Measurements from ENCODE around the gene PHLPP2.

The PHLPP2 gene

GRCh38 chr16:71722801-71723536 lies 1.5 kb downstream of the PHLPP2 start:
- H3K27ac ChIP-seq (ENCODE audit: insufficient read depth, low read length, poor library complexity, severe bottlenecking): peak overlapping the region; percentile 76

DNA sequence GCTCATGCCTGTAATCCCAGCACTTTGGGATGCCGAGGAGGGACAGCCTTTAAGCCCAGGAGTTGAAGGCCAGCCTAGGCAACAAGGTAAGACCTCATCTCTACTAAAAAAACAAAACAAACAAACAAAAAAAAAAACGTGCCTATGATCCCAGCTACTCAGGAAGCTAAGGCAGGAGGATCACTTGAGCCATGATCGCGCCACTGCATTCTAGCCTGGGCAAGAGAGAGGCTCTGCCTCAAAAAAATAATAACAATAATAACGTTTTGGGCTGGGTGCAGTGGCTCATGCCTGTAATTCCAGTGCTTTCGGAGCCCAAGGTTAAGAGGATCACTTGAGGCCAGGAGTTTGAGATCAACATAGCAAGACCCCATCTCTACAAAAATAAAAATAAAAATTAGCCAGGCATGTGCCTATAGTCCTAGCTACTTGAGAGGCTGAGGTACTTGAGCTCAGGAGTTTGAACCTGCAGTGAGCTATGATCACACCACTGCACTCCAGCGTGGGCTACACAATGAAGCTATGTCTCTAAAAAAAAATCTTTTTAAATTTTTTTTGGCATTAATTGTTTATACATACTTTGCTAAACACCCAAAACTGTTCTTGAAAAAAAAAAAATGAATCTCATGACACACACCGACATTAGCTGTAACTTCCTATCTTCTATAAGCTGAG lies 3.3 kb downstream of the PHLPP2 start:
- no peaks in the 10 kb centered on the region for H3K9me3 ChIP-seq (ENCODE audit: control insufficient read depth, low read length)
- no peak overlapping the region for H3K27ac ChIP-seq (ENCODE audit: insufficient read depth, low read length, poor library complexity, severe bottlenecking)
- DNase-seq: no peak
- H3K4me1 ChIP-seq (ENCODE audit: control insufficient read depth, insufficient read depth, low read length, poor library complexity, severe bottlenecking): peaks cover 4% of the 10 kb centered on the region
- no peaks in the 10 kb centered on the region for H3K27me3 ChIP-seq (replicated peaks; ENCODE audit: control insufficient read depth, insufficient read depth, low read length, poor library complexity, severe bottlenecking)
- no peaks in the 10 kb centered on the region for H3K36me3 ChIP-seq (ENCODE audit: control insufficient read depth, insufficient read depth, low read length)
- H3K4me3 ChIP-seq (ENCODE audit: insufficient read depth, low read depth, low read length, poor library complexity, severe bottlenecking): no peak overlapping the region

More at GRCh38 chr16:71722801-71723536, 1.5 kb downstream of the PHLPP2 start:
- H3K27me3 ChIP-seq (replicated peaks; ENCODE audit: control insufficient read depth, insufficient read depth, low read length, poor library complexity, severe bottlenecking): no peaks in the 10 kb centered on the region
- peak overlapping the region; percentile 70 for H3K4me3 ChIP-seq (ENCODE audit: insufficient read depth, low read depth, low read length, poor library complexity, severe bottlenecking)
- no peaks in the 10 kb centered on the region for H3K9me3 ChIP-seq (ENCODE audit: control insufficient read depth, low read length)
- DNase-seq: peak; percentile 50 to 60 (median 53)
- H3K36me3 ChIP-seq (ENCODE audit: control insufficient read depth, insufficient read depth, low read length): no peaks in the 10 kb centered on the region
- H3K4me1 ChIP-seq (ENCODE audit: control insufficient read depth, insufficient read depth, low read length, poor library complexity, severe bottlenecking): peaks cover 4% of the 10 kb centered on the region

DNA sequence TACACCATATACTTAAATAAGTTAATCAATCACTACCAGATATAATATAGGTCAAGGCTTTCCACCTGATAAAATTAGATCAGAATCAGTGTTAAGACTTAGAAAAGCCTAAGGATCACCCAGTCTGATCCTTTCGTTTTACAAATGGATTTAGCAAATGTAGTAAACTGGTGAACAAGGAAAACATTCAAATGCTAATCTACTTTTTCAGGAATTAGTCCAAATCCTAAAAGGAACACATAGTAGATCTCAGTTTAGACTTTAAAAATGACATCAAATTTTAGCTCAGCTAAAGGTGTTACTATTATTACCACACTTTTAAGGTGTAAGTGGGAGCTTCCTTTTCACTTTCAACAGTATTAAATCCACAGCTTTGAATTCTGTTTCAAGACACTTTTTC lies 12.0 kb downstream of the PHLPP2 start:
- no peak for DNase-seq
- Histone ChIP-seq H3K4me1 (ENCODE audit: control insufficient read depth, insufficient read depth, low read length, poor library complexity, severe bottlenecking) (no peaks in the 10 kb centered on the region), H3K36me3 (ENCODE audit: control insufficient read depth, insufficient read depth, low read length) (peaks cover 6% of the 10 kb centered on the region), H3K27me3 (replicated peaks; ENCODE audit: control insufficient read depth, insufficient read depth, low read length, poor library complexity, severe bottlenecking) (no peaks in the 10 kb centered on the region), H3K27ac (ENCODE audit: insufficient read depth, low read length, poor library complexity, severe bottlenecking) (no peak overlapping the region), H3K4me3 (ENCODE audit: insufficient read depth, low read depth, low read length, poor library complexity, severe bottlenecking) (no peak overlapping the region), H3K9me3 (ENCODE audit: control insufficient read depth, low read length) (no peaks in the 10 kb centered on the region)

GRCh38 chr16:71711789-71712188 lies 12.7 kb downstream of the PHLPP2 start:
- no peak for DNase-seq
- Histone ChIP-seq H3K9me3 (ENCODE audit: control insufficient read depth, low read length) (no peaks in the 10 kb centered on the region), H3K4me3 (ENCODE audit: insufficient read depth, low read depth, low read length, poor library complexity, severe bottlenecking) (no peak overlapping the region), H3K36me3 (ENCODE audit: control insufficient read depth, insufficient read depth, low read length) (peaks cover 6% of the 10 kb centered on the region), H3K4me1 (ENCODE audit: control insufficient read depth, insufficient read depth, low read length, poor library complexity, severe bottlenecking) (no peaks in the 10 kb centered on the region), H3K27me3 (replicated peaks; ENCODE audit: control insufficient read depth, insufficient read depth, low read length, poor library complexity, severe bottlenecking) (no peaks in the 10 kb centered on the region), H3K27ac (ENCODE audit: insufficient read depth, low read length, poor library complexity, severe bottlenecking) (no peak overlapping the region)

DNA sequence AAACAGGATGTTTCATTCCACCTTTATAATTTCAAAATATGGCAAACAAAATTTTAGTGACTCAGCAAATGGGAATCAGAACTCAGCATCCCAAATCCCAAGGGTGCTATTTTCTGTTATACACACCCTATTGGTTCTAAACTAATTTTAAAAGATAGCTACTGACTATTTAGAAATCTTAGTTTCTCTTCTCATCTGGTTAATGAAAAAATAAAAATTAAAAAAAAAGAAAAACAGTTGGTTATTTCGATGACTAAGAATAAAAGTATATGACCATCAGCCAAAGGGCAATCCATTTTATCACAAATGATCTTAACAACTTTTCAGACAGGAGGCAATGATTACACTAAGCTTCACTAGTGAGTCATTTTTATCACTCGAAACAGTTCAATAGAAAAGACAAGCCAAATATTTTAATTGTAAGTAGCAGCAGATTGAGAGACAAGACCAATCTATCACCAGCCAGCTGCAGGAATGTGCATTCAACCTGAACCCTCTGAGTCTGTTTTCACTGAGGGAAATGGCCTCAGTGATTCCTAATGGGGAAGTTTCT lies 15.2 kb downstream of the PHLPP2 start:
- H3K9me3 ChIP-seq (ENCODE audit: control insufficient read depth, low read length): no peaks in the 10 kb centered on the region
- H3K27ac ChIP-seq (ENCODE audit: insufficient read depth, low read length, poor library complexity, severe bottlenecking): no peak overlapping the region
- no peaks in the 10 kb centered on the region for H3K27me3 ChIP-seq (replicated peaks; ENCODE audit: control insufficient read depth, insufficient read depth, low read length, poor library complexity, severe bottlenecking)
- no peaks in the 10 kb centered on the region for H3K4me1 ChIP-seq (ENCODE audit: control insufficient read depth, insufficient read depth, low read length, poor library complexity, severe bottlenecking)
- H3K4me3 ChIP-seq (ENCODE audit: insufficient read depth, low read depth, low read length, poor library complexity, severe bottlenecking): no peak overlapping the region
- DNase-seq: no peak
- H3K36me3 ChIP-seq (ENCODE audit: control insufficient read depth, insufficient read depth, low read length): peaks cover 4% of the 10 kb centered on the region

DNA sequence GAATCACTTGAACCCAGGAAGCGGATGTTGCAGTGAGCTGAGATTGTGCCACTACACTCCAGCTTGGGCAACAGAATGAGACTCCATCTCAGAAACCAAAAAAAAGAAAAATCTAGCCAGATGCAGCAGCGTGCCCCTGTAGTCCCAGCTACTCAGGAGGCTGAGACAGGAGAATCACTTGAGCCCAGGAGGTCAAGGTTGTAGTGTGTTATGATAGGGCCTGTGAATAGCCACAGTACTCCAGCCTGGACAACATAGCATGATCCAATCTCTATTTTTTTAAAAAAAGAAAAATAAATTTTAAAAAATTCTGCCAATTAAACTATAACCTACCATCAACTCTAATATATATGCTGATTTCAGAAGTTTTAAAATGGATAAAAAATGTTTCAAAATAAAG lies 15.8 kb downstream of the PHLPP2 start:
- Histone ChIP-seq H3K9me3 (ENCODE audit: control insufficient read depth, low read length) (no peaks in the 10 kb centered on the region), H3K27ac (ENCODE audit: insufficient read depth, low read length, poor library complexity, severe bottlenecking) (no peak overlapping the region), H3K27me3 (replicated peaks; ENCODE audit: control insufficient read depth, insufficient read depth, low read length, poor library complexity, severe bottlenecking) (no peaks in the 10 kb centered on the region), H3K4me1 (ENCODE audit: control insufficient read depth, insufficient read depth, low read length, poor library complexity, severe bottlenecking) (no peaks in the 10 kb centered on the region), H3K4me3 (ENCODE audit: insufficient read depth, low read depth, low read length, poor library complexity, severe bottlenecking) (no peak overlapping the region), H3K36me3 (ENCODE audit: control insufficient read depth, insufficient read depth, low read length) (no peaks in the 10 kb centered on the region)
- no peak for DNase-seq

DNA sequence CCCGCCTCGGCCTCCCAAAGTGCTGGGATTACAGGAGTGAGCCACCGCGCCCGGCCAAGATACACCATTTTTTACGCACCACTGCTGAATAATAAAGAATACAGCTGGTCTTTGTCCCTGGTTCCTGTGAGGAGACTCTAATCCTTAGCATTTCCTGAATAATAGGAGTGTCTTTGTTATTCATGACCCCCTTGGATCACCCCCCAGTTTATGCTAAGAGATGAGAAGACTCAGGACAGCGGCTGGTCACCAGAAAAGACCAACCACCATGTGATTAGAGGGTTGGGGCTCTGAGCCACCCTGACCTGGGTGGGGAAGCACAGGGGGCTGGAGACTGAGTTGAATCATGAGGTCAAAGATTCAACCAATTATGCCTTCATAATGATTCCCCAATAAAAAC lies 17.3 kb downstream of the PHLPP2 start:
- no peaks in the 10 kb centered on the region for H3K36me3 ChIP-seq (ENCODE audit: control insufficient read depth, insufficient read depth, low read length)
- H3K27ac ChIP-seq (ENCODE audit: insufficient read depth, low read length, poor library complexity, severe bottlenecking): no peak overlapping the region
- no peak overlapping the region for H3K4me3 ChIP-seq (ENCODE audit: insufficient read depth, low read depth, low read length, poor library complexity, severe bottlenecking)
- no peaks in the 10 kb centered on the region for H3K9me3 ChIP-seq (ENCODE audit: control insufficient read depth, low read length)
- H3K27me3 ChIP-seq (replicated peaks; ENCODE audit: control insufficient read depth, insufficient read depth, low read length, poor library complexity, severe bottlenecking): no peaks in the 10 kb centered on the region
- H3K4me1 ChIP-seq (ENCODE audit: control insufficient read depth, insufficient read depth, low read length, poor library complexity, severe bottlenecking): no peaks in the 10 kb centered on the region
- DNase-seq: no peak

GRCh38 chr16:71706046-71706445 lies 18.5 kb downstream of the PHLPP2 start:
- no peak overlapping the region for H3K4me3 ChIP-seq (ENCODE audit: insufficient read depth, low read depth, low read length, poor library complexity, severe bottlenecking)
- no peaks in the 10 kb centered on the region for H3K9me3 ChIP-seq (ENCODE audit: control insufficient read depth, low read length)
- no peaks in the 10 kb centered on the region for H3K4me1 ChIP-seq (ENCODE audit: control insufficient read depth, insufficient read depth, low read length, poor library complexity, severe bottlenecking)
- H3K27me3 ChIP-seq (replicated peaks; ENCODE audit: control insufficient read depth, insufficient read depth, low read length, poor library complexity, severe bottlenecking): no peaks in the 10 kb centered on the region
- no peak overlapping the region for H3K27ac ChIP-seq (ENCODE audit: insufficient read depth, low read length, poor library complexity, severe bottlenecking)
- DNase-seq: no peak
- no peaks in the 10 kb centered on the region for H3K36me3 ChIP-seq (ENCODE audit: control insufficient read depth, insufficient read depth, low read length)

- Histone ChIP-seq H3K4me3 (ENCODE audit: insufficient read depth, low read depth, low read length, poor library complexity, severe bottlenecking) (no peak overlapping the region), H3K27me3 (replicated peaks; ENCODE audit: control insufficient read depth, insufficient read depth, low read length, poor library complexity, severe bottlenecking) (no peaks in the 10 kb centered on the region), H3K4me1 (ENCODE audit: control insufficient read depth, insufficient read depth, low read length, poor library complexity, severe bottlenecking) (no peaks in the 10 kb centered on the region), H3K36me3 (ENCODE audit: control insufficient read depth, insufficient read depth, low read length) (peaks cover 3% of the 10 kb centered on the region), H3K9me3 (ENCODE audit: control insufficient read depth, low read length) (no peaks in the 10 kb centered on the region), H3K27ac (ENCODE audit: insufficient read depth, low read length, poor library complexity, severe bottlenecking) (no peak overlapping the region)
- no peak for DNase-seq
Measured at GRCh38 chr16:71703333-71703732, 21.2 kb downstream of the PHLPP2 start.

- Histone ChIP-seq H3K4me1 (ENCODE audit: control insufficient read depth, insufficient read depth, low read length, poor library complexity, severe bottlenecking) (no peaks in the 10 kb centered on the region), H3K4me3 (ENCODE audit: insufficient read depth, low read depth, low read length, poor library complexity, severe bottlenecking) (no peak overlapping the region), H3K27ac (ENCODE audit: insufficient read depth, low read length, poor library complexity, severe bottlenecking) (no peak overlapping the region), H3K36me3 (ENCODE audit: control insufficient read depth, insufficient read depth, low read length) (peaks cover 3% of the 10 kb centered on the region), H3K27me3 (replicated peaks; ENCODE audit: control insufficient read depth, insufficient read depth, low read length, poor library complexity, severe bottlenecking) (no peaks in the 10 kb centered on the region), H3K9me3 (ENCODE audit: control insufficient read depth, low read length) (no peaks in the 10 kb centered on the region)
- no peak for DNase-seq
Measured at GRCh38 chr16:71700831-71701230, 23.7 kb downstream of the PHLPP2 start.

Data from effector memory CD4-positive, alpha-beta T cell (primary cell).